GM19452 (cell line): ENCODE data around the gene ZNF423.

Experiments used
- ATAC-seq: cut with Tn5 transposase; IDR thresholded peaks from one replicate; pipeline ENCODE4 v1.9.1; 2021; ENCODE audit not compliant: unreplicated experiment

Gene ZNF423

DNA sequence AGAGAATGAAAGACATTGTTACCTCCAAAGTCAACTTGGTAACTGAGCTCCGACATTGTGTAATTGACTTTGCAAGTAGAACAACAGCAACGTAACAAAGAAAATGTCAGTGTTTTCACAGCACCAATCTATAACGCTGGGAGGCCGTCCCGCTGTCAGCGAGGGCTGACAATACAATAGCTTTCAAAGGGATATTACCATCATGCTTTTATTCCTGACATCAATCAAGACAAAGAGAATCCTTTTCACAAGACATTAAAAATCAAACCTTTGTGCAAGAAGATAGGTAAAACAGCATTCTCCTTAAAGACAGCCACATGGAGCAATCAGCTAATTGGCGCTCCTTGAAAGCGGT is 6.2 kb downstream of the ZNF423 start:
- ATAC-seq: no peak

GRCh38 chr16:49849037-49849753 is 6.7 kb downstream of the ZNF423 start:
- no peak for ATAC-seq

DNA sequence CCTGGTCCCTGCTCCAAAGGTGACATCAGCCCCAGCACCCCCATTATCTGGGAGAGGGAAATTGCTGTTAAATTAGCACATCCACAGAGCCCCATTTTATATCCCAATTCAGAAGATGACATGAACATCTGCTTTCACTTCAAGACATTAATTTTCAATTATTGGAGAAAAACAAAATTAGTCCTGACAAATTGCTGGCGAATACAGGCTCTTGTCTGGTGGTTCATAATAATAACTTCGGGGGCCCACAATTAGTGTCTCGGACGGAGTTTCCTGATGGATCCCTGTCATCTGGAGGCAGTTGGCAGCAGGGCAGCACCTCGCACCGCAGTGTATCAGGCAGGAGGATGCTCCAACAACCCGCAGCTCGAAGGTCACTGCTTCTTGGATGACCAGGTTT is 7.4 kb downstream of the ZNF423 start:
- ATAC-seq: no peak

- ATAC-seq: no peak
Observed at GRCh38 chr16:49846800-49847199, 9.1 kb downstream of the ZNF423 start.

GRCh38 chr16:49844359-49844758 is 11.6 kb downstream of the ZNF423 start:
- ATAC-seq: no peak

DNA sequence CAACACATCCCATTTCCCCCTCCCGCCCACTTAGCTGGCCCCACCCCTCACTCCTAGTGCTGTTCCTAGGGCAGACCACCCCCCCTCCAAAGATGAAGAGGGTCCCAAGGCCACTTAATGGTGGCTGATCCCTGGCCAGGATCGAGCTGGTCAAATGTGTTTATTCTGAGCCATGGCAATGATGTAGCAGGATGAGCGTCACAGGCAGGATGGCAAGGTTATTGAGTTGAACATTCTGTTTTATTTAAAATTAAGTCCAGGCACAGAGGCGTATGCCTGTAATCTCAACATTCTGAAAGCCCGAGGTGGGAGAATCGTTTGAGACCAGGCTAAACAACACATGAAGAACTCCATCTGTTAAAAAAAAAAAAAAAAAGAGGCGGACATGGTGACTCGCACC is 12.2 kb downstream of the ZNF423 start:
- ATAC-seq: no peak

- no peak for ATAC-seq
Observed at GRCh38 chr16:49842972-49843371, 12.9 kb downstream of the ZNF423 start.

DNA sequence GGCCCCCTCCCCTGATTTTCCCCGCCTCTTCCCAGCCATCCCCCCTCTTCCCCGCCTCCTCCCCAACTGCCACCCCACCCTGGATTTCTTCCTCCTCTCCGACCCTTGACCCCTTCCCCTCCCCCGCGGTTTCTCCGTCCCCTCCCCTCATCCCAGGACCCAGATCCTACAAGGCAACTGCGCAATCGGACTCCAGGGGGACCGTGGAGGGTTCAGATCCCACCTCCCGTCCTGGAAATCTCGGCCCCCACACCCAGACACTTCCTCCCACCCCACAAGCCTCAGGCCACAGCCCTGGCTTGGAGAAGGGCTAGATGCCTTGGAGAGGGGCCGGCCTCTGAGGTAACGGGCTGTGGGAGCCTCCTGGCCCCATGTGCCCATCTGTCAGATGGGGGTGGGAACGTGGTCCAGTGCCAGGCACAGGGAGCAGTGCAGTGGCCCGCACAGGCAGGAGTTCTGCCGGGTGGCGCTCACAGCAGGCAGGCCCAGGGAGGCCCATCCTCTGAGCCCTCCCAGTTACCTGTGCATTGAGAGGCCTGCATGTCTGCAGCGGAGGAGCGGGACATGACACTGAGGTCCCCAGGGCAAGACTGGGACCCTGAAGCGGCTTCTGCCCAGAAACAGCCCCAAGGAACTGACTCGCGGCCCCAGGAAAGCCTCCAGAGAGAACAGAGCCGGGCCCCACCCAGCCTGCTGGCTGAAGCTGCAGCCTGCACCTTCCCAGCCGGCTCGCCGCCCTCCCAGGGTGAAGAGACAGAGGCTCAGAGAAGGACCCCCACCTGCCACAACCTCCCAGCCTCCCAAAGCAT is 16.7 kb downstream of the ZNF423 start:
- ATAC-seq: no peak

GRCh38 chr16:49838441-49839016 is 17.4 kb downstream of the ZNF423 start:
- ATAC-seq: no peak

- ATAC-seq: no peak
Observed at GRCh38 chr16:49837688-49838410, 18.1 kb downstream of the ZNF423 start.

DNA sequence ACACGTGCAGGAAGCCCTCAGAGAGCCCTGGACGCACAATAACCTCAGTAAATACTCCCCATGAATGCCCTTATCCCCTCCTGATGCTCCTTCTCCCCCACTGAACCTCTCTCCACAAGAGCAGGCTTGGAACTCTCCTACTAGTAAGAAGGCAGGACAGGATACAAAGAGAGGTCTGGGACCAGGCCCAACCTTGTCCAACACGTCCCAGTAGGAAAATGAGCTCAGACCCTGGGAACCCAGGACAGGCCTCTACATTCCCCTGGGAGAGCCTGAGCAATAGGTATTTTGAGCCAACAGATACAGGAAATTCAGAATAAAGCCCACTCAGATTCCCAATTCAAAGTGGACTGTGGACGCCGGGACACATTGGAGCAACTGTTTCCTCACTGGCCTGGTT is 19.2 kb downstream of the ZNF423 start:
- ATAC-seq: no peak

- ATAC-seq: no peak
Observed at GRCh38 chr16:49836218-49836617, 19.7 kb downstream of the ZNF423 start.

DNA sequence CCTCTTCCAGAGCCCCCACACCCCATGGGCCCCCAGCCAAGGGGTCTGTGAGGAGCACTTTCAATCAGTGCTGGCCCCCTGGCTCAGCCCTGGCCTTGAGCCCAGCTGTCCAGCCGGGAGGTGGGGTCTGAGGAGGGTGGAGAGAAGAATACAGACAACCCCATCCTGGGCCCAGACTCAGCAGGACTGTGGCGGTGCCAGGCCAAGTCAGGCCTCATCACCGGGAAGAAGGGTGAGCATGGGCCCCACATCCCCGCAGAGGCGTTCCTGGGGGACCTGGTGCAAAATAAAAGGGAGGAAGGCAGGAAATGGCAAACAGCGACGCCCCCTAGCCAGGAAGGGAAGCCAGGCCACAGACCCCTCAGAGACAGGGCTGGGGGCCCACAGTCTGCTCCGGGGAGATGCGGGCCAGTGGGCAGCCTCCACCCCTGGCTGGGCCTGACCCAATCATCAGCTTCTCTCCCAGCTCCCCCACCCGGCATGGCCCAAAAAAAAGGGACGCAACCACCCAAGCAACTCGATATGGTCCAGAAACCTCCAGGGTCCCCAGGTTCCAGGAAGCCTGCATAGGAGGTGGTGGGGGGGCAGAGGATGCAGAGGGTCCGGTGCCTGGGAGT is 20.6 kb downstream of the ZNF423 start:
- no peak for ATAC-seq

DNA sequence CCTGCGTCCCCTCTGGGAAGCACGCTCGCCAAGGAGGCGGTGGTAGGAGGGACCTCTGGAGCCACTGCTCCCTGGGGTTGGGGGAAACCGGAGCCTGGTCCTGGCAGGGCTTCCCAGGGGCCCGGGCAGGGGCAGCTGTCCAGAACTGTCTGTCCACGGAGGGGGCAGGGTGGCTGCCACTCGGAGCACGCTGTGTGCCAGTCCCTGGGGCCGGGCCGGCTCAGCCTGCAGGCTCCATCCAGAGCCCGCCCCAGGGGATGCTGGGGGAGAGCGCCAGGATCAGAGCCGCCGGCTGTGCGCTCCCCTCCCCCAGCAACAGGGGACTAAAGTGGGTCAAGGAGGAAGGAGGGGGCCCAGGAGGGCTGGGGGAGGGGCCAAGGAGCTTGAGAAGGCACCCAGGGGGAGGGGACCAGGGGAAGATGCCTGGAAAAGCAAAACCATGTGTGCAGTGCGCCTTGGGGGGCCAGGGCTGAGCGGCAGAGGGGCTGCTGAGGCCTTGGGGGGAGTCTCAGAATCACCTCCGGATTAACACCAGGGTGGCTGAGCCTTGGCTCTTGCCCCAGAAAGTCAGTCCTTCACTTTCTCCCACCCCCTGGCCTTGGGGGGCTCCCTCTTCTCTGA is 21.3 kb downstream of the ZNF423 start:
- ATAC-seq: no peak

GRCh38 chr16:49833796-49834530 is 21.9 kb downstream of the ZNF423 start:
- no peak for ATAC-seq

DNA sequence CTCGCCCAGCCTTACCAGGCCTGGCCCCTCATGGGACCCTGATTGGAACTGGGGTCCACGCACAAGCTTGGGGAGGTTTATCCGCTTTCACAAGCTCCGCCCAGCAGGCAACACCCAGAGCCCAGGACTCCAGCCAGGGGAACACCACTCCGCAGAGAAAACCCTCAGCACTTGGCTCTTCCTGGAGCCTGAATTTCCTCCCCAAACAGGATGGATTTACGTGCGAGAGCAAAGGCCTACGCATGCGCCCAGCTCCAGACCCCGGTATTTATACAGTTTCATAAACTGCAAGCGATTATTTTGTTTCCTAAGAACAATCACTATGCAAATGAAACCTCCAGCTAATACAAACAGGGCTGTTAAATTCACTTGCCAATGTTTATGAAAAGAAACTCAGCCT is 22.8 kb downstream of the ZNF423 start:
- ATAC-seq: no peak

- ATAC-seq: no peak
Observed at GRCh38 chr16:49832177-49832576, 23.7 kb downstream of the ZNF423 start.

DNA sequence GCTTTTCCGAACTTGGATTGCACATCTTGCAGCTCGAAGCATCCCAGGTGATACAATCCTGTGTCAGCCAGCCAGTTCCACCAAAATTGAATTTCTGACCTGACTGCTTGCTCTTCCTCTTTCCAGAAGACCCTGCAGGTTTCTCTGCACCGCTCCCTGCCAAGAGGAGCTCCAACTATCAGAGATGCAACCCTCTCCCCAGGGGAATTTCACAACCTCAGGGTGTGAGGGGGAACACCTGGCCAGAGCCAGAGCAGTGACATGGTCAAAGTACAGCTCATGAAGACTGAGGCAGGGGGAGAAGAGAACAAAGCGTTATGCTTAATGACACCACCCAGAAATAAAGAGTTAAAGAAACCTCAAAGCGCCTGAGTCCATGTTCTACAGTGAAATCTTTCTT is 25.0 kb downstream of the ZNF423 start:
- no peak for ATAC-seq

DNA sequence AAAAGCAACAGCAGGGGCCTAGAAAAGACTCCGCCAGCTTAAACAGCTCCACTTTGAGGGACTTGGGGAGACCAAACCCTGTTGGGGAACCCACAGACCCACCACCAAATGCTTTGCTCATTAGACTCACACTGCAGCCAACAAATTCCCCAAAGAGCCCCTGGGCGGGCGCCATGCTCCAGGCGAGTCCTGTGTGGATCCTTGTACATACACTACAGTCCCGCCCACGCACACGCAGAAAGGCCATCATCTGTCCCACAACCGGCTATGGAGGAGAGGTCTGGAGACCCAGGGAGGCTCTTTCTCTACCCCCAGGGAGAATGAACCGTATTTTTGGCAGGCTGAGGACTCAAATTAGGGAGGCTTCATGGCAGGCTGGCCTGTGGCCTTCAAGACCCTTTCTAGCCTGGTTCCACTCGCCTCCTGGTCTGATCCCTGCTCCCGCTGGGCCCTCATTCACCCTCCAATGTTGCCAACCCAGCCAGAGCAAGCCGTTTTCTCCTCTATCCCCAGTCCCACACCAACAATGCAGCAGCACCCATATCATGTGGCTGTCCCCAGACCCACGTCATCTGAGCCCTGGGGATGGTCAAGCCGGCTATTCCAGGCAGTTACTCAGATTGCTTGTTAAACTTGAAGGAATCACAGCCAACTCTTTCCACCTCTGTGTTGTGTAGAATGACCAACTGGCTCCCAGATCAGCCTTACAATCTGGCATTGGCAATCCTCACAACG is 27.2 kb downstream of the ZNF423 start:
- ATAC-seq: no peak
